ENCODE measurements around the gene CYSLTR1.

DNA sequence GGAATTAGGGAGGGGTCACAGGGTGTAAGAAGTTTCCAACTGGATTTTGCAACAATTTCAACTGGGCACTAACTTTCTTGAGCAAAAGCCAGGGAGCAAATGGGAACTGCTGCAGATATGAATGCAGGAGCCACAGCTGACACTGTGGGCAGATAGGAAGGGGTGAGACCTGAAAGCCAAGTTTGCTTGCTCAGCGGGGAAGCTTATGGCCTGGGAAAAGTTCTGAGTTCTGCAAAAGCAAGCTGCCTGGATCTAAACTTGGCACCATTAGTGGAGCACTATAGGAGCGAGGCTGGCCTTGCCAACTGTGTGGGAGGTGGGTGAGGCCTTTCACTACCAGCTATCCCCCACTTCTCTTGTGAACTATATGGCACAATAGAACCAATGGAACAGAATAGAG, 11.1 kb downstream of the CYSLTR1 start:
- TF ChIP-seq, protein P1, sequence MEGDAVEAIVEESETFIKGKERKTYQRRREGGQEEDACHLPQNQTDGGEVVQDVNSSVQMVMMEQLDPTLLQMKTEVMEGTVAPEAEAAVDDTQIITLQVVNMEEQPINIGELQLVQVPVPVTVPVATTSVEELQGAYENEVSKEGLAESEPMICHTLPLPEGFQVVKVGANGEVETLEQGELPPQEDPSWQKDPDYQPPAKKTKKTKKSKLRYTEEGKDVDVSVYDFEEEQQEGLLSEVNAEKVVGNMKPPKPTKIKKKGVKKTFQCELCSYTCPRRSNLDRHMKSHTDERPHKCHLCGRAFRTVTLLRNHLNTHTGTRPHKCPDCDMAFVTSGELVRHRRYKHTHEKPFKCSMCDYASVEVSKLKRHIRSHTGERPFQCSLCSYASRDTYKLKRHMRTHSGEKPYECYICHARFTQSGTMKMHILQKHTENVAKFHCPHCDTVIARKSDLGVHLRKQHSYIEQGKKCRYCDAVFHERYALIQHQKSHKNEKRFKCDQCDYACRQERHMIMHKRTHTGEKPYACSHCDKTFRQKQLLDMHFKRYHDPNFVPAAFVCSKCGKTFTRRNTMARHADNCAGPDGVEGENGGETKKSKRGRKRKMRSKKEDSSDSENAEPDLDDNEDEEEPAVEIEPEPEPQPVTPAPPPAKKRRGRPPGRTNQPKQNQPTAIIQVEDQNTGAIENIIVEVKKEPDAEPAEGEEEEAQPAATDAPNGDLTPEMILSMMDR (IDR thresholded peaks at IDR 0.05; ENCODE audit: insufficient read depth, low read depth, low read length) = no peak
- no peak for TF ChIP-seq EZH2 (IDR thresholded peaks at IDR 0.05; ENCODE audit: insufficient read depth, low read length)

Data from astrocyte (in vitro differentiated cells and primary cell).